Caco-2 (cell line): ENCODE results near the gene MEX3B. TPM values are rescaled to one million over a fixed set of nuclear protein-coding genes. Genes with fewer than 3 reads are reported as not detected.

ENCODE experiments used
- BruUV-seq: library from RNA; stranded (reverse); fragments of 400-500 nt; replicated peaks from 2 replicates; lab custom pipeline; 2021; lab: Mats Ljungman, UMichigan
- CTCF ChIA-PET: fragments of 300-600 bp; sonication (Branson Sonifier 250); formaldehyde crosslinking; loops from one replicate; lab custom pipeline; 2022; ENCODE audit warnings: antibody characterized with exemption; lab: Charles Lee
- POLR2A ChIA-PET: fragments of 300-600 bp; sonication (Branson Sonifier 250); formaldehyde crosslinking; loops from one replicate; lab custom pipeline; 2022; ENCODE audit warnings: antibody characterized with exemption; lab: Charles Lee
- DNase-seq, 2 experiments: peaks; one replicate each; pipeline versions ENCODE4 v3.0.0 to v3.0.0-alpha.2; 2020 to 2022
- H3K27me3 ChIP-seq: replicated peaks from 2 replicates; pipeline ENCODE4 v1.6.0; 2011; ENCODE audit warnings: low read length; ENCODE audit not compliant: control insufficient read depth, insufficient read depth
- H3K36me3 ChIP-seq: 2 replicates; pipeline ENCODE4 v1.5.1; 2011; ENCODE audit warnings: low read length; ENCODE audit not compliant: control insufficient read depth, insufficient read depth
- H3K4me1 ChIP-seq: fragments of 250-450 bp; sonication (Bioruptor Pico); 2 replicates; pipeline ENCODE4 v1.5.1; 2020; ENCODE audit warnings: mild to moderate bottlenecking
- H3K4me3 ChIP-seq: 2 replicates; pipeline ENCODE4 v1.5.1; 2011; ENCODE audit warnings: low read depth, mild to moderate bottlenecking, control low read depth, low read length
- H3K9me3 ChIP-seq: fragments of 250-450 bp; sonication (Bioruptor Pico); 2 replicates; pipeline ENCODE4 v1.5.1; 2020; ENCODE audit warnings: mild to moderate bottlenecking, moderate library complexity
- H3K27ac Mint-ChIP-seq: one replicate; pipeline ENCODE4 v1.8.0; 2022; ENCODE audit warnings: mixed read lengths; ENCODE audit not compliant: unreplicated experiment
- H3K27me3 Mint-ChIP-seq: one replicate; pipeline ENCODE4 v1.8.0; 2022; ENCODE audit warnings: mixed read lengths; ENCODE audit not compliant: insufficient read depth, unreplicated experiment
- H3K36me3 Mint-ChIP-seq: one replicate; pipeline ENCODE4 v1.8.0; 2022; ENCODE audit warnings: mild to moderate bottlenecking, mixed read lengths; ENCODE audit not compliant: insufficient read depth, unreplicated experiment
- H3K4me1 Mint-ChIP-seq: one replicate; pipeline ENCODE4 v1.8.0; 2022; ENCODE audit warnings: low read depth, mixed read lengths; ENCODE audit not compliant: unreplicated experiment
- H3K4me3 Mint-ChIP-seq: one replicate; pipeline ENCODE4 v1.8.0; 2022; ENCODE audit warnings: mild to moderate bottlenecking, moderate library complexity, mixed read lengths; ENCODE audit not compliant: unreplicated experiment
- H3K9me3 Mint-ChIP-seq: one replicate; pipeline ENCODE4 v1.8.0; 2022; ENCODE audit warnings: mixed read lengths; ENCODE audit not compliant: unreplicated experiment
- CTCF ChIP-seq, 2 experiments: fragments of 200-600 bp in 1 of 2; IDR thresholded peaks; 1 replicate in 1 of 2; 2 replicates in 1 of 2; pipeline versions ENCODE4 v1.5.1 to v1.8.0; 2011 to 2022; ENCODE audit warnings: antibody characterized with exemption in 1 of 2, control low read depth in 1 of 2, inconsistent platforms in 1 of 2, low read depth in 1 of 2, low read length in 1 of 2, mild to moderate bottlenecking in 1 of 2, moderate library complexity in 1 of 2; ENCODE audit not compliant: insufficient read depth in 1 of 2, severe bottlenecking in 1 of 2, unreplicated experiment in 1 of 2
- intact Hi-C: fragments of 100-400 bp; cut with micrococcal nuclease; formaldehyde crosslinking; loops from one replicate; pipeline ENCODE4 v1.10.0; 2022; ENCODE audit not compliant: unreplicated experiment
- total RNA-seq: library from RNA; stranded (reverse); gene quantifications from 2 replicates; pipeline ENCODE4 v1.2.3, GENCODE V29; 2022

Gene MEX3B
- total RNA-seq, 1 experiment from 2014 or later: 0.34 TPM

GRCh38 chr15:82046666-82047452 lies 1.0 kb upstream of the MEX3B start:
- TF ChIP-seq CTCF (IDR thresholded peaks at IDR 0.05; ENCODE audit: insufficient read depth in 1 of 2, low read depth in 1 of 2, low read length in 1 of 2, severe bottlenecking in 1 of 2, unreplicated experiment in 1 of 2): peak; percentile 43 to 55
- peaks cover 18% of the 10 kb centered on the region for H3K27me3 Mint-ChIP-seq
- H3K36me3 ChIP-seq: no peaks in the 10 kb centered on the region
- no peaks in the 10 kb centered on the region for H3K27me3 ChIP-seq
- H3K9me3 ChIP-seq: no peaks in the 10 kb centered on the region
- POLR2A ChIA-PET: no interaction called here
- no TSS peak for BruUV-seq
- no peaks in the 10 kb centered on the region for H3K9me3 Mint-ChIP-seq
- H3K4me3 Mint-ChIP-seq: peak overlapping the region; percentile 78
- H3K27ac Mint-ChIP-seq: no peak overlapping the region
- H3K4me3 ChIP-seq: peak overlapping the region; percentile 75
- CTCF ChIA-PET: interaction anchor here (0.5 kb wide), 1 partner anchor 703 kb away, joined by 3 read pairs; no protein-coding TSS in a partner anchor
- peaks cover 13% of the 10 kb centered on the region for H3K36me3 Mint-ChIP-seq
- intact Hi-C loops: no loop called here
- DNase-seq: peak; percentile 77 to 87
- peaks cover 3% of the 10 kb centered on the region; the same call in 1 of the 2 replicates for H3K4me1 ChIP-seq
- H3K4me1 Mint-ChIP-seq: no peaks in the 10 kb centered on the region

- Histone ChIP-seq H3K4me3 (peak overlapping the region; percentile 75), H3K9me3 (no peaks in the 10 kb centered on the region), H3K36me3 (no peaks in the 10 kb centered on the region), H3K4me1 (peaks cover 3% of the 10 kb centered on the region; the same call in 1 of the 2 replicates), H3K27me3 (no peaks in the 10 kb centered on the region)
- no peak for TF ChIP-seq CTCF (IDR thresholded peaks at IDR 0.05; ENCODE audit: insufficient read depth in 1 of 2, low read depth in 1 of 2, low read length in 1 of 2, severe bottlenecking in 1 of 2, unreplicated experiment in 1 of 2)
- ChIA-PET CTCF (no interaction called here), POLR2A (interaction anchor here (0.8 kb wide), 1 partner anchor 721 kb away, joined by 8 read pairs; no protein-coding TSS in a partner anchor)
- intact Hi-C loops: no loop called here
- no TSS peak for BruUV-seq
- no peak overlapping the region for H3K27ac Mint-ChIP-seq
- no peaks in the 10 kb centered on the region for H3K9me3 Mint-ChIP-seq
- H3K36me3 Mint-ChIP-seq: peaks cover 13% of the 10 kb centered on the region
- H3K27me3 Mint-ChIP-seq: peaks cover 11% of the 10 kb centered on the region
- H3K4me1 Mint-ChIP-seq: no peaks in the 10 kb centered on the region
- DNase-seq: peak in 1 of 2 experiments; percentile 37
- H3K4me3 Mint-ChIP-seq: peak overlapping the region; percentile 78
Measured at GRCh38 chr15:82045179-82045891, 483 bp downstream of the MEX3B start.

- no peak for DNase-seq
- CTCF ChIA-PET: no interaction called here
Measured at GRCh38 chr15:82044373-82045178, 1.2 kb downstream of the MEX3B start.

More at GRCh38 chr15:82044373-82045178, 1.2 kb downstream of the MEX3B start:
- Histone ChIP-seq H3K27me3 (no peaks in the 10 kb centered on the region), H3K4me3 (peak overlapping the region; percentile 75), H3K36me3 (no peaks in the 10 kb centered on the region), H3K4me1 (peaks cover 3% of the 10 kb centered on the region; the same call in 1 of the 2 replicates), H3K9me3 (no peaks in the 10 kb centered on the region)
- peaks cover 10% of the 10 kb centered on the region for H3K27me3 Mint-ChIP-seq
- no peak overlapping the region for H3K27ac Mint-ChIP-seq
- no TSS peak for BruUV-seq
- H3K9me3 Mint-ChIP-seq: no peaks in the 10 kb centered on the region
- peaks cover 13% of the 10 kb centered on the region for H3K36me3 Mint-ChIP-seq
- POLR2A ChIA-PET: no interaction called here
- no peaks in the 10 kb centered on the region for H3K4me1 Mint-ChIP-seq
- intact Hi-C loops: no loop called here
- TF ChIP-seq CTCF (IDR thresholded peaks at IDR 0.05; ENCODE audit: insufficient read depth in 1 of 2, low read depth in 1 of 2, low read length in 1 of 2, severe bottlenecking in 1 of 2, unreplicated experiment in 1 of 2): no peak
- peak overlapping the region; percentile 78 for H3K4me3 Mint-ChIP-seq
